Mucosa of descending colon (tissue), 3 donors: ENCODE measurements around the gene MEA1. TPM values are rescaled to one million over a fixed set of nuclear protein-coding genes. Genes with fewer than 3 reads are reported as not detected.

Experiments
- ATAC-seq: fragments of 200-7000 bp; cut with Tn5 transposase; one replicate; pipeline ENCODE4 v1.9.1; 2020; ENCODE audit warnings: mild to moderate bottlenecking, moderate library complexity
- DNase-seq, 3 donors: peaks; one replicate each; pipeline ENCODE4 v3.0.0-alpha.2; 2020
- H3K36me3 ChIP-seq: fragments of 200-600 bp; one replicate; pipeline ENCODE4 v1.8.0; 2021; ENCODE audit warnings: low read depth, mild to moderate bottlenecking
- H3K4me1 ChIP-seq: fragments of 200-600 bp; one replicate; pipeline ENCODE4 v1.8.0; 2021; ENCODE audit warnings: low read depth, mild to moderate bottlenecking
- H3K4me3 ChIP-seq: fragments of 200-600 bp; one replicate; pipeline ENCODE4 v1.8.0; 2021; ENCODE audit warnings: mild to moderate bottlenecking
- H3K9me3 ChIP-seq: fragments of 200-600 bp; one replicate; pipeline ENCODE4 v1.8.0; 2021; ENCODE audit warnings: mild to moderate bottlenecking
- intact Hi-C, 2 donors: fragments of 100-400 bp; cut with DNase I in 1 of 2; cut with micrococcal nuclease in 1 of 2; formaldehyde crosslinking; loops; one replicate each; pipeline versions ENCODE4 v1.11.0 to v1.11.1; 2022; cut with DNase I, micrococcal nuclease
- total RNA-seq, 3 donors: library from RNA; stranded (reverse); fragmentation: NEBNext Ultra II Directional in 2 of 3; extraction: Animal tissue kit (Norgen Biotek cat#: 25700) in 2 of 3; gene quantifications; one replicate each; pipeline versions ENCODE4 v1.2.1 to v1.2.4, GENCODE V29; 2021 to 2023
- TF ChIP-seq, protein P1 (sequence below): fragments of 200-600 bp; IDR thresholded peaks from one replicate; pipeline ENCODE4 v1.8.0; 2022; ENCODE audit warnings: antibody characterized with exemption, mild to moderate bottlenecking
- donor health status: DM: no; HTN: no; CAD: no; lungs with moderate emphysema.
- donor health status: DM: no; HTN: no; CAD: no.
- donor health status: DM: no; HTN: yes; CAD: no.

The MEA1 gene
- total RNA-seq, 3 donors from 2014 or later: 38.0 to 47.4 (median 39.1) TPM

DNA sequence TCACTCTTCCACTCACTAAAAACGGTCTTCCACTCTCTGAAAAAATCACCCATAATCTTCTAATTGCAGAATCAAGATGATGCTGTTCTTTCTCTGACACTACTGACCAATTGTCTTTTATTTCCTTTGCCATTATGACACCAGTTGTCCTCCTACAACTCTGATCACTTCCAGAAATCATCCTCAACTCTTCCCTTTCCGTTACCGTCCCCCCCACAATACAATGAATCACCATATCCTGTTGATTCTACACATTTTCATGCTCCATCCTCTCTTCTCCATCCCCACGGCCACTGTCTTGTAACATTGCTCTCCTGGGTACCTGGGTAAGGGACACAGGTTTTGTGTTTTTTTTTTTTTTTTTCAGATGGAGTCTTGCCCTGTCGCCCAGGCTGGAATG, 31.9 kb downstream of the MEA1 start:
- ATAC-seq (no peak), DNase-seq (no peak)
- H3K9me3 ChIP-seq: no peaks in the 10 kb centered on the region
- H3K36me3 ChIP-seq: no peaks in the 10 kb centered on the region
- TF ChIP-seq, protein P1, sequence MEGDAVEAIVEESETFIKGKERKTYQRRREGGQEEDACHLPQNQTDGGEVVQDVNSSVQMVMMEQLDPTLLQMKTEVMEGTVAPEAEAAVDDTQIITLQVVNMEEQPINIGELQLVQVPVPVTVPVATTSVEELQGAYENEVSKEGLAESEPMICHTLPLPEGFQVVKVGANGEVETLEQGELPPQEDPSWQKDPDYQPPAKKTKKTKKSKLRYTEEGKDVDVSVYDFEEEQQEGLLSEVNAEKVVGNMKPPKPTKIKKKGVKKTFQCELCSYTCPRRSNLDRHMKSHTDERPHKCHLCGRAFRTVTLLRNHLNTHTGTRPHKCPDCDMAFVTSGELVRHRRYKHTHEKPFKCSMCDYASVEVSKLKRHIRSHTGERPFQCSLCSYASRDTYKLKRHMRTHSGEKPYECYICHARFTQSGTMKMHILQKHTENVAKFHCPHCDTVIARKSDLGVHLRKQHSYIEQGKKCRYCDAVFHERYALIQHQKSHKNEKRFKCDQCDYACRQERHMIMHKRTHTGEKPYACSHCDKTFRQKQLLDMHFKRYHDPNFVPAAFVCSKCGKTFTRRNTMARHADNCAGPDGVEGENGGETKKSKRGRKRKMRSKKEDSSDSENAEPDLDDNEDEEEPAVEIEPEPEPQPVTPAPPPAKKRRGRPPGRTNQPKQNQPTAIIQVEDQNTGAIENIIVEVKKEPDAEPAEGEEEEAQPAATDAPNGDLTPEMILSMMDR: no peak
- intact Hi-C loops: no loop called here
- no peak overlapping the region for H3K4me3 ChIP-seq
- H3K4me1 ChIP-seq: peaks cover 28% of the 10 kb centered on the region

DNA sequence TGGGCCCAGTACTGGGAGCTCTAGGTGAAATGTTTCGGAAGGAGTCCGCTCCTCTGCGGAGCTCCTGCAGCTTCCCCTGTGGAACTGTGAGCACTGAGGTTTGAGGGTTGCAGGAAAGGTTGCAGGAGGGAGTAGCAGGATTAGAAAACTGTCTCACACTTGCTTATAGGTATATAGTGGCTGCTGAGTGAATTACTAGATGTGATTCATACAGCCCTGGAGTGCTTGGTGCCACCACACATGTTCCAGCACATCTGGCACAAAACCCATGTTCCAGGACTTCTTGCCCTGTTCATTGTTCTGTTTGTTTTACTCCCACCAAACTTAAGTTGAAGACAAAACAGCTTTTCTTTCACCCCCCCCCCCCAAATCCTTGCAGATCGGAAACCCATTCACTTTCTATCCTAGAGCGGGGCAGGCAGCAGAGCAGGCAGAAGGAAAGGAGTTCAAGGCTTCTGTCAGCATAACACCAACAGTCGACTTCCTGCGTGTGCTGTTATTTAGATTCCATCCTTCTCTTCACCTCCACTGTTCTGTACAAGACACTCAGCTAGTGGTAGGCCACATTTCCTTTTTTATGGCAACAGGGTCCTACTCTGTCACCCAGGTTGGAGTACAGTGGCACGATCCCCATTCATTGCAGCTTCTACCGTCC, 34.1 kb downstream of the MEA1 start:
- intact Hi-C loops: no loop called here
- no peaks in the 10 kb centered on the region for H3K9me3 ChIP-seq
- H3K4me3 ChIP-seq: no peak overlapping the region
- peaks cover 14% of the 10 kb centered on the region for H3K4me1 ChIP-seq
- peak; percentile 5 for ATAC-seq
- peak in 1 of 3 donors; percentile 14 for DNase-seq
- TF ChIP-seq, protein P1: no peak
- no peaks in the 10 kb centered on the region for H3K36me3 ChIP-seq

DNA sequence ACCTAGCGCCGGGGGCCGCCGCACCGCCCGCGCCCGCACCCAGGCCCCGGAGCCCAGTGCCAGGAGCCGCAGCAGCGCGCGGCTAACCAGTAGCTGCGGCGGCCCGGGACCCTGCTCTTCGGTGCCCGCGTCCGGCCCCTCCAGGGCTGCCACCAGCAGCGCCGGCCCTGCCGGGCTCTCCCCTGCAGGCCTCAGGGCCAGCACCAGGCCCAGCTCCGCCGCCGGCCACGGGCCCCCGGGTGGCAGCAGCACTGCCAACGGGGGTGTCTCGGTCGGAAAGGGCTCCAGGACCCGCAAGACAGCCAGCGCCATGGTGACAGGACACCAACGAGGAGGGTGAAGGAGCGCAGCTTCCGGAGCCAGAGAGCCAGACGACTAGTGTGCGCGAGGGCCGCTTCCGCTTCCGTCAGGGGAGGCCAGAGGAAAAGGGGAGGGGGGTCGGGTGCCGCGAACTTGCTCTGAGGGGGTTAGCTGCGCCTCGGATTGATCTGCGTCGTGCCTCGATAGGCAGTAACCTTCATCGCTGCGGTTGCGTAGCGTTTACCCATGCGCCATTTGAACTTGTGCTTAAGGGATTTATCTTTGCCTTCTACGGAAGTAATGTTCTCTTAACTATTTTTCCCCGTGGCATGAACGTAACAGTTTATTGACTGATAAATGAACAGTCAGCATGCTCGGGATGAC, 34.8 kb downstream of the MEA1 start, which contains the start of gene PEX6:
TSS of gene PEX6 (minus strand) at position 343 of the 684 bp plus-strand sequence. CDS start at position 312, 31 bp downstream.
- peak within 1 kb of the TSS; percentile 69 for H3K4me3 ChIP-seq
- peak; percentile 92 to 96 (median 94) for DNase-seq
- ATAC-seq: peak; percentile 94
- peaks cover 14% of the 10 kb centered on the region for H3K4me1 ChIP-seq
- TF ChIP-seq, protein P1: no peak
- intact Hi-C loops: no loop called here
- no peaks in the 10 kb centered on the region for H3K9me3 ChIP-seq
- no peaks in the 10 kb centered on the region for H3K36me3 ChIP-seq

DNA sequence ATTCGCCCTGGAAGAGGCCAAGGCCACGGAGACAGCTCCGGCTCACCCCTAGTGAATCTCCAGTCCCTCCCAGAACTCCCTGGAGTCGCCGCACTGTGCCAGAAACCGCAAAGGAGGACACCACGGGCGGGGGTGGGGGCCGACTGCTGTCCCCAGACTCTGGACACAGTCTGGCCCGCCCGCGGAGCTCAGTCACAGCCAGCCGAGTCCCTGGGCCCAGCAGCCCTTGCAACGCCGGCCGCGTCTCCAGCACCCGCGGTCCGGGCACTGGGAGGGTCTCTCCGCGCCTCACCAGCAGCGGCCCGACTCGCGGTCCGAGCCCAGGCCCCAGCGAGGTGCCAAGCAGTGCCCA, 35.3 kb downstream of the MEA1 start:
- H3K4me3 ChIP-seq: peak overlapping the region; percentile 69
- TF ChIP-seq, protein P1: no peak
- peak; percentile 64 for ATAC-seq

DNA sequence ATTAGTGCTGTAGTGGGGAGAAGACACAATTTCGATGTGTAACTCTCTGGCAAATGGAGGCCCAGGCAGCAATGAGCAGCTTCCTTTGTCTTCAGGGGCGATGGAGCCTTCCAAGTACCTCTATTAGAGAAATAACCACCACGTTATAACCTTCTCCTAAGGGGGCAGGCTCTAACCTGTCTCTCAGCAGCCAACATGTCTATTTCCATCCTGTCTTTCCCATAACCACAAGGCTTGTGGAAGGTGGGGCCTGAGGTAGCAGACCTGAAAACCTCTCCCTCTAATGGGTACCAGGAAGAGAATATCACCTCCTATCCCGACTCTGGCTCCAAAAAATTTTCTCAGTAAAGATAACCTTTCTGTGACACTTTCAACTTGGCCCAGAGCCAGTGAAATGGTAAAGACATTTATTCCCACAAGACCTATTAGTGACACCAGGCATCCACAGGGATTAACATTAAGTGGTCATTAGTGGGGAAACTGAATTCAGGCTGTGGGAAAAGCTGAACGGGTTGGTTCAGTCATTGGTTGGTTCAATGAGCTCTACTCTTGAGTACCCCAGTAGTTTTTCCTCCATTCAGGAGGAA, 38.7 kb downstream of the MEA1 start:
- TF ChIP-seq, protein P1: no peak
- no peak for DNase-seq
- intact Hi-C loops: no loop called here
- Histone ChIP-seq H3K4me3 (no peak overlapping the region), H3K36me3 (no peaks in the 10 kb centered on the region), H3K9me3 (no peaks in the 10 kb centered on the region), H3K4me1 (peaks cover 14% of the 10 kb centered on the region)
- no peak for ATAC-seq

More for the DNA sequence above, 35.3 kb downstream of the MEA1 start:
- DNase-seq: peak; percentile 42 to 69 (median 68)
- peaks cover 14% of the 10 kb centered on the region for H3K4me1 ChIP-seq
- H3K9me3 ChIP-seq: no peaks in the 10 kb centered on the region
- no peaks in the 10 kb centered on the region for H3K36me3 ChIP-seq
- intact Hi-C loops: no loop called here
